Vein endothelial cell (primary cell): ENCODE results near the gene GPI. TPM values are rescaled to one million over a fixed set of nuclear protein-coding genes. Genes with fewer than 3 reads are reported as not detected.

ENCODE experiments used
- total RNA-seq: library from RNA; depleted of rRNA; stranded (reverse); fragments of >200 nt; gene quantifications from 2 replicates; pipeline ENCODE4 v1.2.3, GENCODE V29; 2012

GPI gene
- total RNA-seq = 207 and 226 TPM in 2 replicates

DNA sequence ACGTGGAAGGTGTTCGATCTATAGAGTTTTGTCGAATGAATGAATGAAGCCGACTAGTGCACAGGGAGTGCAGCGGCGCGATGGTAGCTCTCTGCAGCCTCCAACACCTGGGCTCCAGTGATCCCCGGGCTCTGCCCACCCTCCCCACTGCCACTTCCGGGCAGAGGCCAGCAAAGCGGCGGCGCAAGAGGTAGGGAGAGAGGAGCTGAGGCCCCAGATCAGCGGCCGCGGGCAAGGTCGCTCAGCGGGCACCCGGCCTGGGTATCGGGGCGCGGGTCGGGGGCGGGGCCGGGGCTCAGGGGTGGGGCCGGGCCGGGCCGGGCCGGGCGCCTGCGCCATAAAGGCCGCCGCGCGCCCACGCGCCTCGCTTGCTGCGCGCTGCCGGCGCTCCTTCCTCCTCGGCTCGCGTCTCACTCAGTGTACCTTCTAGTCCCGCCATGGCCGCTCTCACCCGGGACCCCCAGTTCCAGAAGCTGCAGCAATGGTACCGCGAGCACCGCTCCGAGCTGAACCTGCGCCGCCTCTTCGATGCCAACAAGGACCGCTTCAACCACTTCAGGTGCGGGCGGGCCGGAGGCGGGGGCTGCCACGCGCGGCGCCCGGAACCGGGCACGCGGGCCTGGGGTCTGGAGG, at the start of gene GPI:
GPI (plus strand) TSS at position 367 of the 633 bp plus-strand sequence; CDS start at position 438, 71 bp downstream.

DNA sequence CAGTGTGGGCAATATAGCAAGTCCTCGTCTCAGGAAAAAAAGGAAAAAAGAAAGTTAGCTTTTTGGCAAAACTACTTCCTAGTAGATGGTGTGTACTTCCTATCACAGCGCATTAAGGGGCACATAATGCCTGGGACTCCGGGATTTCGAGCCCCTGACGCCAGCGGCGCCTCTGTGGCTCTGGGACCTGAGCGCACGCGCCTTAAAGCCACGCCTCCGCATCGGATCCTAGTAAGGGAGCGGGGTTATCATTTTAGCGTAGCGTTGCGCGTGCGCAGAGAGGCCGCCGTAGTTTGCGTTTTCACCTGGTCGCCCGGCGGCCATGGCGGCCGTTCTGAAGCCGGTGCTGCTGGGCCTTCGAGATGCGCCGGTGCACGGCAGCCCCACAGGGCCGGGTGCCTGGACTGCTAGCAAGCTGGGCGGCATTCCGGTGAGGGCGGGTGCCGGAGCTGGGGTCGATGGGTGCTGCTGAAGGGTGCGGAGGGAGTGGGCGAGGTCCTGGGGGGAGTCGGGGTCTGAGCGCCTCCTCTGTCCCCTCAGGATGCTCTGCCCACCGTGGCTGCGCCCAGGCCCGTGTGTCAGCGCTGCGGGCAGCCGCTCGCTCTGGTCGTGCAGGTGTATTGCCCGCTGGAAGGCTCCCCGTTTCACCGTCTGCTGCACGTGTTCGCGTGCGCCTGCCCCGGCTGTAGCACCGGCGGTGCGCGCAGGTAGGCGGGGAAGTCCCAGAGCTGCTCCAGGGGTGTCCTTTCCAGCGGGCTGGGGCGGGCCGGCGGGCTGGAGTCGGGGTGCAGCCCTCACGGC, 39.3 kb downstream of the GPI start, which contains the start of gene PDCD2L:
PDCD2L (plus strand) TSS at position 291 of the 801 bp plus-strand sequence; CDS start at position 323, 32 bp downstream.

Other genes with a start within 250 kb of the GPI start
- 102 and 107 TPM in 2 replicates for gene LSM14A, start 192.7 kb upstream of the GPI start, total RNA-seq
- gene GARRE1, start 110.6 kb upstream of the GPI start, total RNA-seq = 63.7 and 74.4 TPM in 2 replicates
- gene PDCD2L, start 39.2 kb downstream of the GPI start, total RNA-seq = 16.4 and 19.9 TPM in 2 replicates
- gene UBA2, start 63.2 kb downstream of the GPI start, total RNA-seq = 91.5 and 116 TPM in 2 replicates
- 29.9 and 41.5 TPM in 2 replicates for gene WTIP, start 116.6 kb downstream of the GPI start, total RNA-seq